Neural cell (in vitro differentiated cells): ENCODE data around the gene PIGBOS1.

Source experiments
- EP300 ChIP-seq: fragments of 450-650 bp; conservative IDR thresholded peaks from 2 replicates; pipeline ENCODE4 v1.6.1; 2014; ENCODE audit warnings: antibody characterized with exemption, mild to moderate bottlenecking, moderate library complexity; ENCODE audit not compliant: poor library complexity, severe bottlenecking
- EZH2 ChIP-seq: fragments of 200-600, 300-800 bp; shearing (Covaris generic), sonication (generic); IDR thresholded peaks from 2 replicates; pipeline ENCODE4 v1.6.1; 2014; ENCODE audit warnings: antibody characterized with exemption, low read length, borderline replicate concordance, mild to moderate bottlenecking; ENCODE audit not compliant: insufficient read depth, poor library complexity, severe bottlenecking
- POLR2AphosphoS5 ChIP-seq: IDR thresholded peaks from 2 replicates; pipeline ENCODE4 v1.6.1; 2012
- RAD21 ChIP-seq: fragments of 450-650 bp; conservative IDR thresholded peaks from 2 replicates; pipeline ENCODE4 v1.6.1; 2014; ENCODE audit warnings: antibody characterized with exemption, mild to moderate bottlenecking, moderate library complexity
- SMC3 ChIP-seq: fragments of 450-650 bp; conservative IDR thresholded peaks from 2 replicates; pipeline ENCODE4 v1.6.1; 2014; ENCODE audit warnings: antibody characterized with exemption, mild to moderate bottlenecking, moderate library complexity; ENCODE audit not compliant: poor library complexity
- TF ChIP-seq, protein P1 (sequence below): fragments of 450-650 bp; IDR thresholded peaks from 2 replicates; pipeline ENCODE4 v1.5.1; 2014; ENCODE audit warnings: antibody characterized with exemption, mild to moderate bottlenecking, moderate library complexity; ENCODE audit not compliant: poor library complexity, severe bottlenecking

DNA sequence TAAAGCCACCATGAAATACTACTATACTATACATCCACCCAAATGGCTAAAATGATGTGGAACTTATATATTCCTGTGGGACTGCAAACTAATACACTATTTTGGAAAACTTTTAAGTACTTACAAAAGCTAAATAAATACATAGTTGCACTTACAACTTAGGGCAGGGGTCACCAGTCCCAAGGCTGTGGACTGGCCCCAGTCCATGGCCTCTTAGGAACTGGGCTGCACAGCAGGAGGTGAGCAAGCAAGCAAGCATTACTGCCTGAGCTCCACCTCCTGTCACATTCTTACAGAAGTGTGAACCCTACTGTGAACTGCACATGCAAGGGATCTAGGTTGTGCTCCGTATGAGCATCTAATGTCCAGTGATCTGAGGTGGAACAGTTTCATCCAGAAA lies 18.2 kb upstream of the PIGBOS1 start:
- TF ChIP-seq, protein P1, sequence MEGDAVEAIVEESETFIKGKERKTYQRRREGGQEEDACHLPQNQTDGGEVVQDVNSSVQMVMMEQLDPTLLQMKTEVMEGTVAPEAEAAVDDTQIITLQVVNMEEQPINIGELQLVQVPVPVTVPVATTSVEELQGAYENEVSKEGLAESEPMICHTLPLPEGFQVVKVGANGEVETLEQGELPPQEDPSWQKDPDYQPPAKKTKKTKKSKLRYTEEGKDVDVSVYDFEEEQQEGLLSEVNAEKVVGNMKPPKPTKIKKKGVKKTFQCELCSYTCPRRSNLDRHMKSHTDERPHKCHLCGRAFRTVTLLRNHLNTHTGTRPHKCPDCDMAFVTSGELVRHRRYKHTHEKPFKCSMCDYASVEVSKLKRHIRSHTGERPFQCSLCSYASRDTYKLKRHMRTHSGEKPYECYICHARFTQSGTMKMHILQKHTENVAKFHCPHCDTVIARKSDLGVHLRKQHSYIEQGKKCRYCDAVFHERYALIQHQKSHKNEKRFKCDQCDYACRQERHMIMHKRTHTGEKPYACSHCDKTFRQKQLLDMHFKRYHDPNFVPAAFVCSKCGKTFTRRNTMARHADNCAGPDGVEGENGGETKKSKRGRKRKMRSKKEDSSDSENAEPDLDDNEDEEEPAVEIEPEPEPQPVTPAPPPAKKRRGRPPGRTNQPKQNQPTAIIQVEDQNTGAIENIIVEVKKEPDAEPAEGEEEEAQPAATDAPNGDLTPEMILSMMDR, result no peak
- TF ChIP-seq POLR2AphosphoS5 (no peak), EP300 (no peak), EZH2 (no peak), SMC3 (no peak), RAD21 (no peak)
